Stimulated activated naive B cell treated with anti-CD40 and anti-IgM and Interleukin-4, amounts not matched to agents 10 μg/mL and 1 μg/mL and 100 μg/mL, for 72 hours (primary cell): ENCODE results near the gene SYT7.
"Not testable (repeated sequence)": the region's sequence is repeated elsewhere in the genome, so short reads cannot be mapped to it uniquely, and the experiment has no call there.

Experiments
- ATAC-seq, 2 donors: fragments of 150-1000 bp; cut with Tn5 transposase; replicated peaks; 2 replicates each; pipeline ENCODE4 v1.10.0; 2021; ENCODE audit warnings: moderate library complexity in 1 of 2
- DNase-seq: peaks from one replicate; pipeline ENCODE4 v3.0.0; 2021
- H3K27ac Mint-ChIP-seq: one replicate; pipeline ENCODE4 v1.8.0; 2022; ENCODE audit warnings: mild to moderate bottlenecking, mixed read lengths
- H3K27me3 Mint-ChIP-seq, 2 donors: one replicate each; pipeline ENCODE4 v1.8.0; 2022; ENCODE audit warnings: mixed read lengths in 2 of 2
- H3K36me3 Mint-ChIP-seq, 2 donors: one replicate each; pipeline ENCODE4 v1.8.0; 2022; ENCODE audit warnings: mixed read lengths in 2 of 2, mild to moderate bottlenecking in 1 of 2
- H3K4me1 Mint-ChIP-seq, 2 donors: one replicate each; pipeline ENCODE4 v1.8.0; 2022; ENCODE audit warnings: mixed read lengths in 2 of 2, mild to moderate bottlenecking in 1 of 2
- H3K4me3 Mint-ChIP-seq, 2 donors: one replicate each; pipeline ENCODE4 v1.8.0; 2022; ENCODE audit warnings: mild to moderate bottlenecking in 2 of 2, mixed read lengths in 2 of 2, moderate library complexity in 1 of 2
- H3K9me3 Mint-ChIP-seq, 2 donors: one replicate each; pipeline ENCODE4 v1.8.0; 2022; ENCODE audit warnings: mixed read lengths in 2 of 2, mild to moderate bottlenecking in 1 of 2

Gene SYT7

GRCh38 chr11:61484541-61484940 is 96.3 kb downstream of the SYT7 start:
- ATAC-seq (no peak), DNase-seq (no peak)
- Mint-ChIP-seq H3K4me1 (peaks cover 0 to 5% of the 10 kb centered on the region in 2 donors), H3K27ac (no peak overlapping the region), H3K4me3 (no peak overlapping the region), H3K27me3 (peaks cover 17 to 32% of the 10 kb centered on the region in 2 donors), H3K36me3 (peaks cover 11 to 12% of the 10 kb centered on the region in 2 donors), H3K9me3 (no peaks in the 10 kb centered on the region)

DNA sequence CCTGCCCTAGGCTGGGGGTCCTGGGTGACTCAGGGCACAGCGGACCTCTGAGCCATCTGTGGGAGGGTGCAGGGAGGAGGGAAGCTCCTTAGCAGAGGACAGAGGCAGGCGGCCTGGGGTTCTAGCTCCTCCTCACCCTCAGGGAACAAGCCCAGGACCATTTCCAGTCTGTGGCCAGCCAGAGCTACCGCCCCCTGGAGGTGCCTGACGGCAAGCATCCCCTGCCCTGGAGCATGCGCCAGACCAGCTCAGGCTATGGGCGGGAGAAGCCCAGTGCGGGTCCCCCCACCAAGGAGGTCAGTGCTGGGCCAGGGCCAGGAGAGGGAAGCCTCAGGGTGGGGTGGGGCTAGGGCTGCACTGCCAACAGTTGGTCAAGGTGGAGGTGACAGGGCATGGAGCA is 98.4 kb downstream of the SYT7 start:
- DNase-seq: no peak
- Mint-ChIP-seq H3K4me1 (peaks cover 8 to 10% of the 10 kb centered on the region in 2 donors), H3K9me3 (no peaks in the 10 kb centered on the region), H3K36me3 (peaks cover 3 to 10% of the 10 kb centered on the region in 2 donors), H3K27me3 (peaks cover 17 to 38% of the 10 kb centered on the region in 2 donors), H3K27ac (no peak overlapping the region), H3K4me3 (no peak overlapping the region)
- peak; percentile 64 to 70 for ATAC-seq

GRCh38 chr11:61481806-61482205 is 99.1 kb downstream of the SYT7 start:
- Mint-ChIP-seq H3K4me1 (peaks cover 8 to 10% of the 10 kb centered on the region in 2 donors), H3K36me3 (peaks cover 3 to 6% of the 10 kb centered on the region in 2 donors), H3K27ac (no peak overlapping the region), H3K4me3 (no peak overlapping the region), H3K27me3 (peaks cover 17 to 38% of the 10 kb centered on the region in 2 donors), H3K9me3 (no peaks in the 10 kb centered on the region)
- no peak for ATAC-seq
- no peak for DNase-seq

GRCh38 chr11:61480994-61481335 is 99.9 kb downstream of the SYT7 start:
- ATAC-seq: no peak
- H3K27me3 Mint-ChIP-seq: peaks cover 17 to 38% of the 10 kb centered on the region in 2 donors
- DNase-seq: no peak
- no peak overlapping the region for H3K4me3 Mint-ChIP-seq
- H3K27ac Mint-ChIP-seq: no peak overlapping the region
- H3K4me1 Mint-ChIP-seq: peaks cover 8 to 10% of the 10 kb centered on the region in 2 donors
- no peaks in the 10 kb centered on the region for H3K36me3 Mint-ChIP-seq
- H3K9me3 Mint-ChIP-seq: no peaks in the 10 kb centered on the region

DNA sequence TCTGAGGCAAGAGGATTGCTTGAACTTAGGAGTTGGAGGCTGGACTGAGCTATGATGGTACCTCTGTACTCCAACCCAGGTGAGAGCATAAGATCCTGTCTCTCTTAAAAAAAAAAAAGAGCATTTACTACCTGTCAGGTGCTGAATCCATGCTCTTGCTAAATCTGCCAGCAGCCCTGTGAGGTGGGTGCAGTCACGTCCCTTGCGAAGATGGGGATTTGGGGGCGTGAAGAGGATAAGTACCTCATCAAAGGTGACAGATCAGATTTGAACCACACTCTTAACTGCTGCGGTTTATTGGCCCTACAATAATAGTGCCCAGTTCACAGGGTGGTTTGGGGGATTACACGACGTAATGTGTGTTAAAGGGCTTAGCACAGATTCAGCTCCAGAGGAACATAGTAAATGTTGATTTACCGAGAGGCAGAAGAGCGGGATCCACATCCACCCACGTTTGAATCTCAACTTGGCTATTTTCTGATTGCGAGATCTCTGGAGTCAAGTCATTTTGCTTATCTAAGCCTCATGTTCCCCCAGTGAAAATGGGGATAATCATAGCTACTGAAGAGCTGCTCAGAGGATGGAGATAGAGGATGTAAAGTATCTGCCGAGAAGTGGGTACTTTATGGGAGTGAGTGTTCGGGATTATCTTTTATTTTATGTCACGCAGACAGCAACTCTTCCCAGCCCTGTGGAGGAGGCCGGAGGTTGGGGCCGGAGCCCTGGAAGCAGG is 100.4 kb downstream of the SYT7 start:
- Mint-ChIP-seq H3K27me3 (peaks cover 17 to 38% of the 10 kb centered on the region in 2 donors), H3K9me3 (no peaks in the 10 kb centered on the region), H3K4me3 (no peak overlapping the region), H3K36me3 (no peaks in the 10 kb centered on the region), H3K4me1 (peaks cover 8 to 10% of the 10 kb centered on the region in 2 donors), H3K27ac (no peak overlapping the region)
- DNase-seq (no peak), ATAC-seq (no peak)

DNA sequence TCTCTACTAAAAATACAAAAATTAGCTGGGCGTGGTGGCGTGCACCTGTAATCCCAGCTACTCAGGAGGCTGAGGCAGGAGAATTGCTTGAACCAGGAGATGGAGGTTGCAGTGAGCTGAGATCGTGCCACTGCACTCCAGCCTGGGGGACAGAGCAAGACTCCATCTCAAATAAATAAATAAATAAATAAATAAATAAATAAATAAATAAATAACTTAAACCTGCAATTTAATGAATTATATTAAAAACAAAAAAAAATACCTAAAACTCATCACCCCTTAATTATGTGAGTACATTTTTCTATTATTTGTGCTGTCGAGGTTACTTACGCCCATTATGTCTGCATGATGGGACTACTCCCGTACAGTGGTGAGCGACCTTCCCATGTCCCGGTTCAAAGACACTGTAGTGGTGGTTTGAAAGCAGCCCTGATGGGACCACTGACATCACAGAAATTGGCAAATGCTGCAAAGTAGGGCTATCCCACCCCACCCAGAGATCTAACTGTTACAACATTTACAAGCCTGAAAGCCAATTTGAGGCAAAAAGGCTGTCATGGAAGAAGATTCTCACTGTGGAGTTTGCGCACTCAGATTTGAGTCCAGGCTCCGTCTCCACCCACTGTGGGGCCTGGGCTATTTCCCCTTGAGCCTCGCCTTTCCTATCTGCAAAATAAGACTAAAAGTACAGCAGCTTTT is 101.4 kb downstream of the SYT7 start:
- H3K27me3 Mint-ChIP-seq: peaks cover 17 to 38% of the 10 kb centered on the region in 2 donors
- not testable (repeated sequence) for H3K4me1 Mint-ChIP-seq, H3K4me3 Mint-ChIP-seq, DNase-seq, H3K36me3 Mint-ChIP-seq, ATAC-seq, H3K9me3 Mint-ChIP-seq, H3K27ac Mint-ChIP-seq

DNA sequence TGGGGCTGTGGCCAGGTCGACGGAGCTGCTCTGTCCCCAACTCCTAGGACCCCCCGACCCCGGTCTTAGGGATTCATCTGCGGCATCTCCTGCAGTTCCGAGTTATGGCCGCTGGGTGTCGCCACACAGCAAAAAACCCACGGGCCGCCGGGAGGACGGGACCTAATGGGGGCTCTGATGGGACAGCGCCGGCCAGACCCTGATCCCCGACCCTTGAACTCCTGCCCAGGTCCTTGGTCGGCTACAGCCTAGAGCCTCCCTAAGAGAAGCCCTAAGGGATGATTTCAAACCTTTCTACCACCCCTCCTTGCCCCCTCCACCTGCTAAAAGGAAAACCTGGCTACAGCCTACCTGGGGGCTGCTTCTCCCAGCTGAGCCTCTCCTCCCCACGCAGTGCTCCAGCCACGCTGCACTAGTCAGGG is 103.1 kb downstream of the SYT7 start:
- ATAC-seq (peak; percentile 56), DNase-seq (peak; percentile 11)
- H3K4me3 Mint-ChIP-seq: no peak overlapping the region
- H3K4me1 Mint-ChIP-seq: peaks cover 8 to 12% of the 10 kb centered on the region in 2 donors
- H3K9me3 Mint-ChIP-seq: no peaks in the 10 kb centered on the region
- peaks cover 8 to 29% of the 10 kb centered on the region in 2 donors for H3K27me3 Mint-ChIP-seq
- peaks cover 8 to 11% of the 10 kb centered on the region in 2 donors for H3K36me3 Mint-ChIP-seq
- no peak overlapping the region for H3K27ac Mint-ChIP-seq

- Mint-ChIP-seq H3K9me3 (no peaks in the 10 kb centered on the region), H3K4me1 (peaks cover 8 to 12% of the 10 kb centered on the region in 2 donors), H3K27me3 (peaks cover 7 to 24% of the 10 kb centered on the region in 2 donors), H3K27ac (no peak overlapping the region), H3K4me3 (no peak overlapping the region), H3K36me3 (peaks cover 10 to 11% of the 10 kb centered on the region in 2 donors)
- ATAC-seq (no peak), DNase-seq (no peak)
Measured at GRCh38 chr11:61477126-61477525, 103.8 kb downstream of the SYT7 start.

DNA sequence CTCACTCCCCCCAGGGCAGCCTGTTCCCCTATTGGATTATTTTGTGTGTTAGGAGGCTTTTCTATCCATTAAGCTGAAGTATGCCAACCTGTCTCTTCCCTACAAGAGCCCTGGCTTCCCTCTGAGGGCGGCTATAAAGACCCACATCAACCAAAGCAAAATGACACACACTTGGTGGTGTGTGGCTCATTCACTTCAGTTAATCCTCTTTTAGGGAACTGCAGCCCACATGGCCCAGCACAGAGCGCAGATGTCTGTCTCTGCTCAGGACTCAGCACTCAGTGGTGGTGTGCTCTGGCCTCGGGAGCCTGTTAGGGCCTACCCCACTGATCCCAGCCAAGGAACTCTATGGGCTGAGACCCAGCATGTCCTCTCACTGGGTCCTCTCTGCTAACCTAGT is 104.5 kb downstream of the SYT7 start:
- Mint-ChIP-seq H3K4me3 (no peak overlapping the region), H3K27ac (no peak overlapping the region), H3K9me3 (no peaks in the 10 kb centered on the region), H3K36me3 (peaks cover 10 to 11% of the 10 kb centered on the region in 2 donors), H3K27me3 (peaks cover 5 to 16% of the 10 kb centered on the region in 2 donors), H3K4me1 (peaks cover 8 to 11% of the 10 kb centered on the region in 2 donors)
- ATAC-seq (no peak), DNase-seq (no peak)

- H3K9me3 Mint-ChIP-seq: no peaks in the 10 kb centered on the region
- H3K4me1 Mint-ChIP-seq: peaks cover 7 to 8% of the 10 kb centered on the region in 2 donors
- ATAC-seq: no peak
- H3K27me3 Mint-ChIP-seq: peaks cover 0 to 7% of the 10 kb centered on the region in 2 donors
- peaks cover 17% of the 10 kb centered on the region in 2 donors for H3K36me3 Mint-ChIP-seq
- H3K4me3 Mint-ChIP-seq: no peak overlapping the region
- H3K27ac Mint-ChIP-seq: no peak overlapping the region
- no peak for DNase-seq
Measured at GRCh38 chr11:61475433-61475832, 105.4 kb downstream of the SYT7 start.

GRCh38 chr11:61474013-61474643 is 106.7 kb downstream of the SYT7 start:
- Mint-ChIP-seq H3K36me3 (peaks cover 20 to 21% of the 10 kb centered on the region in 2 donors), H3K4me1 (peaks cover 6 to 8% of the 10 kb centered on the region in 2 donors), H3K27ac (no peak overlapping the region), H3K27me3 (peaks cover 0 to 6% of the 10 kb centered on the region in 2 donors), H3K4me3 (no peak overlapping the region), H3K9me3 (no peaks in the 10 kb centered on the region)
- no peak for ATAC-seq
- DNase-seq: no peak

GRCh38 chr11:61473370-61474012 is 107.4 kb downstream of the SYT7 start:
- ATAC-seq (no peak), DNase-seq (no peak)
- peaks cover 6 to 8% of the 10 kb centered on the region in 2 donors for H3K4me1 Mint-ChIP-seq
- H3K9me3 Mint-ChIP-seq: no peaks in the 10 kb centered on the region
- no peak overlapping the region for H3K4me3 Mint-ChIP-seq
- peaks cover 0 to 6% of the 10 kb centered on the region in 2 donors for H3K27me3 Mint-ChIP-seq
- H3K27ac Mint-ChIP-seq: no peak overlapping the region
- peaks cover 22 to 23% of the 10 kb centered on the region in 2 donors for H3K36me3 Mint-ChIP-seq

- H3K36me3 Mint-ChIP-seq: peaks cover 28 to 29% of the 10 kb centered on the region in 2 donors
- no peaks in the 10 kb centered on the region for H3K9me3 Mint-ChIP-seq
- ATAC-seq (no peak), DNase-seq (no peak)
- peaks cover 3 to 4% of the 10 kb centered on the region in 2 donors for H3K4me1 Mint-ChIP-seq
- peaks cover 0 to 1% of the 10 kb centered on the region in 2 donors for H3K27me3 Mint-ChIP-seq
- H3K27ac Mint-ChIP-seq: no peak overlapping the region
- H3K4me3 Mint-ChIP-seq: no peak overlapping the region
Measured at GRCh38 chr11:61472868-61473267, 108.0 kb downstream of the SYT7 start.

- no peaks in the 10 kb centered on the region for H3K27me3 Mint-ChIP-seq
- H3K27ac Mint-ChIP-seq: no peak overlapping the region
- H3K4me1 Mint-ChIP-seq: peaks cover 0 to 2% of the 10 kb centered on the region in 2 donors
- H3K36me3 Mint-ChIP-seq: peaks cover 33 to 35% of the 10 kb centered on the region in 2 donors
- DNase-seq: no peak
- no peak for ATAC-seq
- no peak overlapping the region for H3K4me3 Mint-ChIP-seq
- H3K9me3 Mint-ChIP-seq: peaks cover 0 to 3% of the 10 kb centered on the region in 2 donors
Measured at GRCh38 chr11:61472282-61472681, 108.6 kb downstream of the SYT7 start.
